ENCODE results near the gene SLC9A1. TPM values are rescaled to one million over a fixed set of nuclear protein-coding genes. Genes with fewer than 3 reads are reported as not detected.

Gene SLC9A1
- polyA plus RNA-seq, 1 donor (not counting 4 experiments of a cell fraction or from before 2014, with no cell fraction given) = 12.4 TPM

- Histone ChIP-seq H3K9ac (ENCODE audit: control insufficient read depth, extremely low read depth, insufficient read depth, low read length) (no peak overlapping the region), H3K4me3 (ENCODE audit: control insufficient read depth in 2 of 3, extremely low read depth in 1 of 3, insufficient read depth in 2 of 3, low read depth in 1 of 3, low read length in 3 of 3) (no peak overlapping the region), H3K9me3 (ENCODE audit: control insufficient read depth, low read depth, low read length) (no peaks in the 10 kb centered on the region), H3K4me2 (ENCODE audit: control insufficient read depth, extremely low read depth, insufficient read depth, low read depth, low read length) (peak overlapping the region; percentile 46), H4K20me1 (ENCODE audit: control insufficient read depth, extremely low read depth, insufficient read depth, low read length) (peaks cover 14% of the 10 kb centered on the region), H3K27ac (ENCODE audit: control insufficient read depth, insufficient read depth, low read length) (peak overlapping the region; percentile 26), H3K4me1 (ENCODE audit: control insufficient read depth, extremely low read depth, insufficient read depth, low read length) (peaks cover 42% of the 10 kb centered on the region), H3K9me1 (ENCODE audit: control insufficient read depth, extremely low read depth, insufficient read depth, low read length) (peaks cover 5% of the 10 kb centered on the region), H2AFZ (ENCODE audit: control insufficient read depth, low read length) (no peak overlapping the region), H3K27me3 (ENCODE audit: control insufficient read depth, extremely low read depth, insufficient read depth, low read length) (no peaks in the 10 kb centered on the region), H3K36me3 (ENCODE audit: control insufficient read depth in 2 of 2, extremely low read depth in 1 of 2, insufficient read depth in 2 of 2, low read length in 2 of 2) (peaks cover 4 to 19% of the 10 kb centered on the region in 2 experiments), H3K79me2 (ENCODE audit: control insufficient read depth, insufficient read depth, low read length) (peaks cover 76% of the 10 kb centered on the region)
- no peak for FAIRE-seq
- dilution Hi-C loops (cut with MboI; ENCODE audit: extremely low pct_ligation_motif_present, low sequenced_read_pairs) = no loop called here
- TF ChIP-seq EZH2 (IDR thresholded peaks at IDR 0.05; ENCODE audit: low read length) (no peak), CTCF (optimal IDR thresholded peaks at IDR 0.05 in 1 of 3, IDR thresholded peaks at IDR 0.05 in 1 of 3, conservative IDR thresholded peaks at IDR 0.05 in 1 of 3; ENCODE audit: extremely low read depth in 1 of 3, insufficient read depth in 2 of 3, low read length in 3 of 3) (no peak)
- DNase-seq (ENCODE audit: low read depth, low spot score) = no peak
Measured at GRCh38 chr1:27118440-27118689, 36.6 kb downstream of the SLC9A1 start.

GRCh38 chr1:27117733-27118439 is 37.0 kb downstream of the SLC9A1 start:
- no peak overlapping the region for H2AFZ ChIP-seq (ENCODE audit: control insufficient read depth, low read length)
- H3K4me1 ChIP-seq (ENCODE audit: control insufficient read depth, extremely low read depth, insufficient read depth, low read length) = peaks cover 38% of the 10 kb centered on the region
- H3K4me2 ChIP-seq (ENCODE audit: control insufficient read depth, extremely low read depth, insufficient read depth, low read depth, low read length) = peak overlapping the region; percentile 46
- no peak overlapping the region for H3K9ac ChIP-seq (ENCODE audit: control insufficient read depth, extremely low read depth, insufficient read depth, low read length)
- TF ChIP-seq CTCF (optimal IDR thresholded peaks at IDR 0.05 in 1 of 3, IDR thresholded peaks at IDR 0.05 in 1 of 3, conservative IDR thresholded peaks at IDR 0.05 in 1 of 3; ENCODE audit: extremely low read depth in 1 of 3, insufficient read depth in 2 of 3, low read length in 3 of 3) = no peak
- TF ChIP-seq EZH2 (IDR thresholded peaks at IDR 0.05; ENCODE audit: low read length) = no peak
- FAIRE-seq (peak; percentile 83), DNase-seq (ENCODE audit: low read depth, low spot score) (no peak)
- H3K9me3 ChIP-seq (ENCODE audit: control insufficient read depth, low read depth, low read length) = no peaks in the 10 kb centered on the region
- H3K9me1 ChIP-seq (ENCODE audit: control insufficient read depth, extremely low read depth, insufficient read depth, low read length) = peaks cover 5% of the 10 kb centered on the region
- peaks cover 76% of the 10 kb centered on the region for H3K79me2 ChIP-seq (ENCODE audit: control insufficient read depth, insufficient read depth, low read length)
- H3K27ac ChIP-seq (ENCODE audit: control insufficient read depth, insufficient read depth, low read length) = peak overlapping the region; percentile 26
- H3K36me3 ChIP-seq (ENCODE audit: control insufficient read depth in 2 of 2, extremely low read depth in 1 of 2, insufficient read depth in 2 of 2, low read length in 2 of 2) = peaks cover 4 to 19% of the 10 kb centered on the region in 2 experiments
- peaks cover 14% of the 10 kb centered on the region for H4K20me1 ChIP-seq (ENCODE audit: control insufficient read depth, extremely low read depth, insufficient read depth, low read length)
- no peaks in the 10 kb centered on the region for H3K27me3 ChIP-seq (ENCODE audit: control insufficient read depth, extremely low read depth, insufficient read depth, low read length)
- H3K4me3 ChIP-seq (ENCODE audit: control insufficient read depth in 2 of 3, extremely low read depth in 1 of 3, insufficient read depth in 2 of 3, low read depth in 1 of 3, low read length in 3 of 3) = no peak overlapping the region
- dilution Hi-C loops (cut with MboI; ENCODE audit: extremely low pct_ligation_motif_present, low sequenced_read_pairs) = no loop called here

Data from keratinocyte (primary cell).